ENCODE results near the gene SELENON. TPM values are rescaled to one million over a fixed set of nuclear protein-coding genes. Genes with fewer than 3 reads are reported as not detected.
A peak's percentile ranks its signal among the peaks of the same experiment; 100 is the strongest.

The SELENON gene
- total RNA-seq, 1 experiment from 2014 or later = 90.9 TPM

- H2BK5ac ChIP-seq (ENCODE audit: insufficient read length, low read length) = no peak overlapping the region
- no peak overlapping the region for H2BK20ac ChIP-seq (ENCODE audit: low read depth, low read length, poor library complexity, severe bottlenecking)
- H3K23ac ChIP-seq (ENCODE audit: insufficient read length, low read depth, low read length) = no peak overlapping the region
- no peak overlapping the region for H4K8ac ChIP-seq (replicated peaks; ENCODE audit: insufficient read length, low read depth, low read length)
- peaks cover 0 to 2% (median 0%) of the 10 kb centered on the region in 3 experiments; a peak in 2 of 7 replicates for H3K36me3 Mint-ChIP-seq (ENCODE audit: insufficient read depth in 1 of 3, low read depth in 3 of 3)
- H3T11ph ChIP-seq (ENCODE audit: low read length) = no peak overlapping the region
- peak overlapping the region; percentile 8 to 35 (median 30); a peak in 5 of 7 replicates for H3K27ac Mint-ChIP-seq
- H3K9ac ChIP-seq (ENCODE audit: extremely low read depth, insufficient read length, low read length) = no peak overlapping the region
- peaks cover 51 to 58% of the 10 kb centered on the region in 2 experiments for H3K4me1 Mint-ChIP-seq
- no peak overlapping the region for H3K14ac ChIP-seq (ENCODE audit: insufficient read depth, low read length)
- H4K91ac ChIP-seq (ENCODE audit: insufficient read length, low read depth, low read length) = no peak overlapping the region
- H4K5ac ChIP-seq (ENCODE audit: insufficient read length, low read depth, low read length) = no peak overlapping the region
- no peak overlapping the region for H2BK12ac ChIP-seq (ENCODE audit: insufficient read length, low read depth, low read length)
- H3K4me1 ChIP-seq (ENCODE audit: insufficient read depth, low read length) = peaks cover 4% of the 10 kb centered on the region; the same call in 1 of the 2 replicates
- no peak overlapping the region for H2BK15ac ChIP-seq (ENCODE audit: low read depth, low read length)
- no peak overlapping the region for H2BK120ac ChIP-seq (ENCODE audit: low read depth, low read length, poor library complexity, severe bottlenecking)
- no peak overlapping the region for H3K4me2 ChIP-seq (ENCODE audit: insufficient read depth, insufficient read length, low read length)
- H3K9me3 Mint-ChIP-seq = no peaks in the 10 kb centered on the region
- H3K56ac ChIP-seq (ENCODE audit: insufficient read length, low read depth, low read length) = no peak overlapping the region
- no peaks in the 10 kb centered on the region for H3K79me2 ChIP-seq (ENCODE audit: insufficient read depth, low read length)
- no peak overlapping the region for H2AFZ ChIP-seq (ENCODE audit: low read length)
- no peaks in the 10 kb centered on the region for H3K27me3 ChIP-seq (ENCODE audit: insufficient read depth, low read length)
- H3K4ac ChIP-seq (ENCODE audit: low read depth, low read length) = no peak overlapping the region
- no peak overlapping the region; a peak in 1 of 5 replicates for H3K4me3 Mint-ChIP-seq
- H3K23me2 ChIP-seq (ENCODE audit: insufficient read length, low read depth, low read length, poor library complexity, severe bottlenecking) = no peaks in the 10 kb centered on the region
- DNase-seq = no peak
- no peak overlapping the region for H3K18ac ChIP-seq (ENCODE audit: insufficient read length, low read depth, low read length)
- H3K79me1 ChIP-seq (ENCODE audit: insufficient read depth, low read depth, low read length, poor library complexity, severe bottlenecking) = no peaks in the 10 kb centered on the region
- TF ChIP-seq, protein P1, sequence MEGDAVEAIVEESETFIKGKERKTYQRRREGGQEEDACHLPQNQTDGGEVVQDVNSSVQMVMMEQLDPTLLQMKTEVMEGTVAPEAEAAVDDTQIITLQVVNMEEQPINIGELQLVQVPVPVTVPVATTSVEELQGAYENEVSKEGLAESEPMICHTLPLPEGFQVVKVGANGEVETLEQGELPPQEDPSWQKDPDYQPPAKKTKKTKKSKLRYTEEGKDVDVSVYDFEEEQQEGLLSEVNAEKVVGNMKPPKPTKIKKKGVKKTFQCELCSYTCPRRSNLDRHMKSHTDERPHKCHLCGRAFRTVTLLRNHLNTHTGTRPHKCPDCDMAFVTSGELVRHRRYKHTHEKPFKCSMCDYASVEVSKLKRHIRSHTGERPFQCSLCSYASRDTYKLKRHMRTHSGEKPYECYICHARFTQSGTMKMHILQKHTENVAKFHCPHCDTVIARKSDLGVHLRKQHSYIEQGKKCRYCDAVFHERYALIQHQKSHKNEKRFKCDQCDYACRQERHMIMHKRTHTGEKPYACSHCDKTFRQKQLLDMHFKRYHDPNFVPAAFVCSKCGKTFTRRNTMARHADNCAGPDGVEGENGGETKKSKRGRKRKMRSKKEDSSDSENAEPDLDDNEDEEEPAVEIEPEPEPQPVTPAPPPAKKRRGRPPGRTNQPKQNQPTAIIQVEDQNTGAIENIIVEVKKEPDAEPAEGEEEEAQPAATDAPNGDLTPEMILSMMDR (conservative IDR thresholded peaks at IDR 0.05) = no peak
- H3K9me3 ChIP-seq (ENCODE audit: control insufficient read depth, low read depth, low read length) = no peaks in the 10 kb centered on the region
- no CpG with 5 or more reads among the region's 16 CpGs for WGBS (ENCODE audit: extremely low coverage, insufficient read length, low lambda C conversion rate)
- no peaks in the 10 kb centered on the region for H4K20me1 ChIP-seq (ENCODE audit: control insufficient read depth, insufficient read depth, insufficient read length)
- no peaks in the 10 kb centered on the region for H3K27me3 Mint-ChIP-seq (ENCODE audit: low read depth)
- H2AK5ac ChIP-seq (ENCODE audit: insufficient read length, low read length) = no peak overlapping the region
- H3K27ac ChIP-seq (ENCODE audit: insufficient read length, low read depth, low read length) = no peak overlapping the region
These were observed 24.8 kb upstream of the SELENON start for GRCh38 chr1:25774921-25775771.

Data from H9 (cell line).